OCI-LY3 (cell line): ENCODE data around the gene HOXA9.

Experiments
- H2AFZ ChIP-seq: fragments of 200-600, 300-600 bp; shearing (Covaris generic); 2 replicates; pipeline ENCODE4 v1.6.0; 2014; ENCODE audit warnings: antibody characterized with exemption, low read depth, low read length
- H3K27ac ChIP-seq: fragments of 200-600, 300-600 bp; sonication (generic); 2 replicates; pipeline ENCODE4 v1.5.1; 2014; ENCODE audit warnings: mild to moderate bottlenecking, low read length, moderate library complexity, mixed read lengths
- H3K27me3 ChIP-seq: fragments of 200-600, 300-600 bp; sonication (generic); 2 replicates; pipeline ENCODE4 v1.6.1; 2014; ENCODE audit warnings: low read depth, low read length, mixed read lengths
- H3K36me3 ChIP-seq: fragments of 200-600, 300-600 bp; sonication (generic); replicated peaks from 2 replicates; pipeline ENCODE3; 2014; ENCODE audit warnings: low read depth, low read length, mixed read lengths
- H3K4me1 ChIP-seq: fragments of 300-600, 200-600 bp; sonication (generic); 2 replicates; pipeline ENCODE4 v1.6.1; 2014; ENCODE audit warnings: low read length, mixed read lengths
- H3K4me2 ChIP-seq: fragments of 200-600, 300-600 bp; sonication (generic); 2 replicates; pipeline ENCODE4 v1.6.1; 2014; ENCODE audit warnings: low read length, mixed read lengths
- H3K4me3 ChIP-seq: fragments of 300-600, 200-600 bp; sonication (generic); 2 replicates; pipeline ENCODE4 v1.5.1; 2014; ENCODE audit warnings: antibody characterized with exemption, mild to moderate bottlenecking, low read length, moderate library complexity
- H3K79me2 ChIP-seq: fragments of 300-600, 200-600 bp; shearing (Covaris generic); 2 replicates; pipeline ENCODE4 v1.6.1; 2014; ENCODE audit warnings: mild to moderate bottlenecking, low read length, mixed read lengths
- H3K9ac ChIP-seq: fragments of 300-600, 200-600 bp; shearing (Covaris generic); 2 replicates; pipeline ENCODE4 v1.6.0; 2014; ENCODE audit warnings: mild to moderate bottlenecking, low read length, moderate library complexity
- H3K9me3 ChIP-seq: fragments of 200-600, 300-600 bp; shearing (Covaris generic); 2 replicates; pipeline ENCODE4 v1.6.1; 2014; ENCODE audit warnings: low read length, mixed read lengths; ENCODE audit not compliant: insufficient read depth
- H4K20me1 ChIP-seq: fragments of 200-600, 300-600 bp; sonication (generic); 2 replicates; pipeline ENCODE4 v1.6.1; 2016; ENCODE audit warnings: low read length, mixed read lengths; ENCODE audit not compliant: insufficient read depth
- CTCF ChIP-seq: fragments of 200-600, 300-600 bp; sonication (generic); IDR thresholded peaks from 2 replicates; pipeline ENCODE4 v1.5.1; 2014; ENCODE audit warnings: antibody characterized with exemption, low read length, low read depth
- EZH2phosphoT487 ChIP-seq: fragments of 200-600 bp; shearing (Covaris generic); IDR thresholded peaks from 2 replicates; pipeline ENCODE4 v1.6.1; 2018; ENCODE audit warnings: antibody characterized with exemption, mixed run types, low read depth

HOXA9 gene

GRCh38 chr7:27161214-27161720 lies 4.1 kb downstream of the HOXA9 start:
- H2AFZ ChIP-seq = peak overlapping the region; percentile 100
- H3K4me1 ChIP-seq = 0 out of 2 replicates have a peak, but pooled peaks cover 5% of the 10 kb centered on the region
- no peaks in the 10 kb centered on the region for H3K36me3 ChIP-seq
- no peak overlapping the region for H3K27ac ChIP-seq
- peak overlapping the region; percentile 82 for H3K9ac ChIP-seq
- peak overlapping the region; percentile 99 for H3K4me3 ChIP-seq
- H3K4me2 ChIP-seq = peak overlapping the region; percentile 96
- H3K9me3 ChIP-seq = no peaks in the 10 kb centered on the region
- H4K20me1 ChIP-seq = no peaks in the 10 kb centered on the region
- H3K79me2 ChIP-seq = no peaks in the 10 kb centered on the region
- TF ChIP-seq EZH2phosphoT487 = no peak
- 0 out of 2 replicates have a peak, but pooled peaks have one; percentile 17 for TF ChIP-seq CTCF
- H3K27me3 ChIP-seq = no peaks in the 10 kb centered on the region

GRCh38 chr7:27160546-27161213 lies 4.7 kb downstream of the HOXA9 start:
- Histone ChIP-seq H3K27me3 (no peaks in the 10 kb centered on the region), H3K27ac (no peak overlapping the region)

GRCh38 chr7:27160145-27160545 lies 5.2 kb downstream of the HOXA9 start:
- Histone ChIP-seq H3K4me2 (peak overlapping the region; percentile 96), H3K36me3 (no peaks in the 10 kb centered on the region), H3K79me2 (no peaks in the 10 kb centered on the region), H4K20me1 (no peaks in the 10 kb centered on the region), H3K9ac (peak overlapping the region; percentile 82), H3K27ac (no peak overlapping the region), H3K4me3 (peak overlapping the region; percentile 99), H3K4me1 (0 out of 2 replicates have a peak, but pooled peaks cover 5% of the 10 kb centered on the region), H2AFZ (peak overlapping the region; percentile 98), H3K9me3 (no peaks in the 10 kb centered on the region), H3K27me3 (no peaks in the 10 kb centered on the region)
- no peak for TF ChIP-seq EZH2phosphoT487
- TF ChIP-seq CTCF = no peak

More at GRCh38 chr7:27160546-27161213, 4.7 kb downstream of the HOXA9 start:
- TF ChIP-seq CTCF (peak; percentile 71), EZH2phosphoT487 (no peak)
- Histone ChIP-seq H3K4me2 (peak overlapping the region; percentile 96), H3K4me1 (0 out of 2 replicates have a peak, but pooled peaks cover 5% of the 10 kb centered on the region), H2AFZ (peak overlapping the region; percentile 100), H3K4me3 (peak overlapping the region; percentile 99), H3K36me3 (no peaks in the 10 kb centered on the region), H4K20me1 (no peaks in the 10 kb centered on the region), H3K79me2 (no peaks in the 10 kb centered on the region), H3K9ac (peak overlapping the region; percentile 82), H3K9me3 (no peaks in the 10 kb centered on the region)

GRCh38 chr7:27159266-27160144 lies 5.8 kb downstream of the HOXA9 start:
- no peaks in the 10 kb centered on the region for H3K9me3 ChIP-seq
- H3K9ac ChIP-seq = peak overlapping the region; percentile 82; the same call in 1 of the 2 replicates
- no peaks in the 10 kb centered on the region for H3K79me2 ChIP-seq
- H2AFZ ChIP-seq = no peak overlapping the region
- no peaks in the 10 kb centered on the region for H3K36me3 ChIP-seq
- H3K27ac ChIP-seq = no peak overlapping the region
- 0 out of 2 replicates have a peak, but pooled peaks cover 5% of the 10 kb centered on the region for H3K4me1 ChIP-seq
- no peaks in the 10 kb centered on the region for H4K20me1 ChIP-seq
- peak overlapping the region; percentile 96 for H3K4me2 ChIP-seq
- no peaks in the 10 kb centered on the region for H3K27me3 ChIP-seq
- peak overlapping the region; percentile 99 for H3K4me3 ChIP-seq
- TF ChIP-seq EZH2phosphoT487 (no peak), CTCF (no peak)
